Ovary (tissue), 3 donors: ENCODE results near the gene SACM1L.

Source experiments
- EP300 ChIP-seq: sonication (generic); formaldehyde crosslinking; IDR thresholded peaks from one replicate; pipeline ENCODE4 v1.6.1; 2017; ENCODE audit warnings: antibody characterized with exemption
- TF ChIP-seq, protein P1 (sequence below), 3 donors: fragments of 450-650 bp in 2 of 3; fragments of 200-600 bp in 1 of 3; IDR thresholded peaks; one replicate each; pipeline versions ENCODE4 v1.5.1 to v1.8.0; 2016 to 2022; ENCODE audit warnings: antibody characterized with exemption in 3 of 3, mild to moderate bottlenecking in 1 of 3
- donor health status: DM: no; HTN: no; CAD: no.

DNA sequence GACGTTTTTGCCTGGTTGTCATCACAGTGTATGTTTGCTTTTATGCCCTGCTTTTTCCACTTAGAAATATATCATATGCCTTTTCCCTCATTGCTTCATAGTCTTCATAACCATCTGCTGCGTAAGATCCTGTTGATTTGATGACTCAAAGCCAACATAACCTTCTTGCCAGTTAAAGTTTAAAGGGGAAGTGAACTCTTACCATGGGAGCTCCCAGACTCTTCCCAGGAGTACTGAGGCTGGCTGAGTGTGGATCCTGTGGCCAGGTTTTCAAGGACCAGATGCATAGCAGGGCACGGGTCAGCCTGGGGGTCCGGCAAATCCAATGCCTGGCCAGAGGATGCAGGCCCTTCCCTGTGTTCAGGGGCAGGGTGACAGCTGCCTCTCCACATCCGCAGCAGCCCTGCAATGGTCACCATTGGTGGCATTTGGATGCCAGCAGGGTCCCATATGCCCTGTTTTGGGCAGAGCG lies 42.0 kb upstream of the SACM1L start:
- TF ChIP-seq, protein P1, sequence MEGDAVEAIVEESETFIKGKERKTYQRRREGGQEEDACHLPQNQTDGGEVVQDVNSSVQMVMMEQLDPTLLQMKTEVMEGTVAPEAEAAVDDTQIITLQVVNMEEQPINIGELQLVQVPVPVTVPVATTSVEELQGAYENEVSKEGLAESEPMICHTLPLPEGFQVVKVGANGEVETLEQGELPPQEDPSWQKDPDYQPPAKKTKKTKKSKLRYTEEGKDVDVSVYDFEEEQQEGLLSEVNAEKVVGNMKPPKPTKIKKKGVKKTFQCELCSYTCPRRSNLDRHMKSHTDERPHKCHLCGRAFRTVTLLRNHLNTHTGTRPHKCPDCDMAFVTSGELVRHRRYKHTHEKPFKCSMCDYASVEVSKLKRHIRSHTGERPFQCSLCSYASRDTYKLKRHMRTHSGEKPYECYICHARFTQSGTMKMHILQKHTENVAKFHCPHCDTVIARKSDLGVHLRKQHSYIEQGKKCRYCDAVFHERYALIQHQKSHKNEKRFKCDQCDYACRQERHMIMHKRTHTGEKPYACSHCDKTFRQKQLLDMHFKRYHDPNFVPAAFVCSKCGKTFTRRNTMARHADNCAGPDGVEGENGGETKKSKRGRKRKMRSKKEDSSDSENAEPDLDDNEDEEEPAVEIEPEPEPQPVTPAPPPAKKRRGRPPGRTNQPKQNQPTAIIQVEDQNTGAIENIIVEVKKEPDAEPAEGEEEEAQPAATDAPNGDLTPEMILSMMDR (IDR thresholded peaks at IDR 0.05): no peak
- TF ChIP-seq EP300: no peak
